PC-9 (cell line): ENCODE measurements around the gene VDR.

Experiments used
- CTCF ChIP-seq: fragments of 200-600 bp; sonication (generic); conservative IDR thresholded peaks from 2 replicates; pipeline ENCODE4 v1.6.1; 2017; ENCODE audit warnings: mixed run types, antibody characterized with exemption, mild to moderate bottlenecking, moderate library complexity
- EZH2 ChIP-seq: fragments of 200-600 bp; sonication (generic); IDR thresholded peaks from 2 replicates; pipeline ENCODE4 v1.8.0; 2017; ENCODE audit warnings: antibody characterized with exemption, low read depth

- TF ChIP-seq CTCF (no peak), EZH2 (no peak)
Observed at GRCh38 chr12:47903151-47903611, 1.6 kb downstream of the VDR start.
